HG03175 (cell line): Measurements from ENCODE around the gene POR.
"Not testable (repeated sequence)": the region's sequence is repeated elsewhere in the genome, so short reads cannot be mapped to it uniquely, and the experiment has no call there.

Experiments
- ATAC-seq: cut with Tn5 transposase; IDR thresholded peaks from one replicate; pipeline ENCODE4 v1.9.1; 2021; ENCODE audit warnings: mild to moderate bottlenecking, moderate library complexity; ENCODE audit not compliant: unreplicated experiment

Gene POR

DNA sequence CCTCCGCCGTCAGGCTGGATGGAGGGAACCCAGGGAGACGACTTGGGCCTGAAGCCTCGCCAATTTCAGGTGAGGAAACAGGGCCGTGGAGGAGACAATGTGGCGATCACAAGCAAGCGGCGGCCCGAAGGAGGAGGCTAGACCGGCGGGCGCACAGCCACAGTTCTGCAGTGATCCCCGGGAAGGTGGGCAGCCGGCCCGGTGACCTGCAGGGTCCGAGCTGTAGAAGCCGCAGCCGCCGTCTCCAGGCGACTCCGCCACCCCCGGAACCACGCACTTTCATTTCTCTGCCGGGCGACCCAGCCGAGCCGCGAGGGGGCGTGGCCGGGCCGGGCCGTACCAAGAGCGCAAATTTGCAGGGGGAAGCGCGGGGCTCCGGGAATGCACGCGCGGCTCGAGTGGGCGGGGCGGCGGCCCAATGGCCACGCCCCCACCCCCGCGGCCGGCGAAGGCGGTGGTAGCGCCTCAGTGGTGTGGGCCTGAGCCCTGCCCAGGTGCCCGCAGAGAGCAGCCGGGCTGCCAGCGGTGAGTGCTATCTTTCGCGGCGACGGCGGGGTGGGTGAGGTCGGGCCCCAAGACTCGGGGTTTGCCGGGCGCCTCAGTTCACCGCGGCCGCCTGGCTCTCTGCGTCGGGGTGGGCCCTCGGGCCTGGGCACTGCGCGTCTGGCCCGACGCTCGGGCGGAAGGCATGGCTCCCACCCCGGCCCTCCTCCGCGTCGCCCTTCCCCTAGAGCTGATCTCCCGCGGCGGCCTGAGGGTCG lies at the start of gene POR:
Gene POR, plus strand, starts transcription at position 501 of the 761 bp plus-strand sequence. CDS start 38,847 bp downstream, outside the sequence.
- ATAC-seq = peak; percentile 94

DNA sequence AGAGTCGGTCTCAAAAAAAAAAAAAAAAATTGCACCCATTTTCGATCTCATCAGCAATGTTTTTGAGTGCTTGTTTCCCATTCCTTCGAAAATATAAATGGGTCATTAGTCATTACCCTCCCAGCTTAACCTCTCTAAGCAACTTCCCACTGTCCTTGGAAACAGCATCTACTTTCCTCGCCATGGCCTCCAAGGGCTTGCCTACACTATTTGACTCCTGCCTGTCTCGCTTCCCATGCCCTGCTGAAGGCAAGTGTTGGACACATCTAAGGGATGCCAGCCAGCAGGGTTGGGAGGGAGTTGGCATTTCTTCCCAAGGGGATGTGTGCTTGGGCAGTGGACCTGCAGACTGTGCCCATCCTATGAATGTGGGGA lies 48.9 kb upstream of the POR start:
- no peak for ATAC-seq

DNA sequence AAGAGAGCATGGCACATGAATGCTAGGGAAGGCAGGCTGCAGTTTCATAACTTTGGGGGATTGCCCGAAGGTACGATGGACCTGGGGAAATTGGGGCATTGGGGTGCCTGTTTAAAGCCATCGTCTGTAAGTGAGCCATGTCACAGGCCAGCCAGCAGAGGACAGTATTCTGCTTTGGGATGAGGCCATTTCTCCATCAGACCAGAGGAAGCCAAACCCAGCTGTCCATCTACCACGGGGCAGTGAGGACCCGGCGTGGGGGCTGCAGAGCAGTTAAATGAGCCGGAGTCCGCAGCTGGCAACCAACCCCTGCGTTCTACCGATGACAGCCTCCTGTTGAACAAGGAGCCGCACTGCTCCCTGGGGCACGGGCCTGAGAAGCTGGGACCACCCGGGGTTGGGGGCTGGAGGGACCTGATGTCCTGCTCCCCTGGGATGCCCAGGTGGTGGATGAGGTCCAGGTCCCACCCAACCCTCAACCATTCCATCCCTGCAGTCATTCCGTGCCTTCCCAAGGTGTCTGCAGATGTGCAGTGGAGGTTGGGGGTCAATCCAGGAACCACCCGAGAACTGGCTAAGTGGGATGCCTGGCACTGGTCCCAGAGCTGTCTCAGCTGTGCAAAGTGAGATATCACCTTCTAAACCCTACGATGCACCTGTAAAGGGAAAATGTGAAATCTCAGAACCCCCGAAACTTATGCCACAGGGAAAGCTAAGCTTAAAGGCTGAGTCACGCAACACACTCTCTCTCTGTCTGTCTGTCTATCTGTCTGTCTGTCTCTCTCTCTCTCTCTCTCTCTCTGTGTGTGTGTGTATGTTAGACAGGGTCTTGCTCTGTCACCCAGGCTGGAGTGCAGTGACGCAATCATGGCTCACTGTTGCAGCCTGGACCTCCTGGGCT lies 48.2 kb upstream of the POR start:
- no peak for ATAC-seq

DNA sequence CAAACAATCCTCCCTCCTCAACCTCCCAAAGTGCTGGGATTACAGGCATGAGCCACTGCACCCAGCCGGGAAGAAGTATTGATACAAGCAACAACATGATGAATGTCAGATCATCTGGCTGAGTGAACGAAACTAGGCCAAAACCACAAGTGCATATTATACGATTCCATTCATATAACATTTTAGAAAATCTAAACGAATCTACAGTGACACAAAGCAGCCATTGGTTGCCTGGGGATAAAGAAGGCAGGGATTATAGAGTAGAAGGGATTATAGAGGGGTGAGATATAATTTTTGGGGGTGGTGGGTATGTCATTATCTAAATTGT lies 47.6 kb upstream of the POR start:
- no peak for ATAC-seq

DNA sequence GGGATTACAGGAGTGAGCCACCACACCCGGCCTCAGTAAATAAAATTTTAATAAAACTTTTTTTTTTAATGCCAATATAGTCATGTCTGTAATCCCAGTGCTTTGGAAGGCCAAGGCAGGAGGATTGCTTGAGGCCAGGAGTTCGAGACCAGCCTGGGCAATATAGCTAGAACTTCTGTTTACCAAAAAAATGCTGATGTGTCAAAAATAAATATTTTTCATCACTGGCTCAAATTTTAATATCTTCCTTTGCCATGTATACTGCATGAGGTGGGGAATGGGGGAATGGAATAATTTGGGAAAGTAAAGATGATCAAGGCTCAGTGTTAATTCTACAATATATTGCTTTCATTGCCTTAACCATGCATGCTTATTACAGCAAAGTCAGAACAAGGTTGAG lies 46.8 kb upstream of the POR start:
- ATAC-seq = no peak

DNA sequence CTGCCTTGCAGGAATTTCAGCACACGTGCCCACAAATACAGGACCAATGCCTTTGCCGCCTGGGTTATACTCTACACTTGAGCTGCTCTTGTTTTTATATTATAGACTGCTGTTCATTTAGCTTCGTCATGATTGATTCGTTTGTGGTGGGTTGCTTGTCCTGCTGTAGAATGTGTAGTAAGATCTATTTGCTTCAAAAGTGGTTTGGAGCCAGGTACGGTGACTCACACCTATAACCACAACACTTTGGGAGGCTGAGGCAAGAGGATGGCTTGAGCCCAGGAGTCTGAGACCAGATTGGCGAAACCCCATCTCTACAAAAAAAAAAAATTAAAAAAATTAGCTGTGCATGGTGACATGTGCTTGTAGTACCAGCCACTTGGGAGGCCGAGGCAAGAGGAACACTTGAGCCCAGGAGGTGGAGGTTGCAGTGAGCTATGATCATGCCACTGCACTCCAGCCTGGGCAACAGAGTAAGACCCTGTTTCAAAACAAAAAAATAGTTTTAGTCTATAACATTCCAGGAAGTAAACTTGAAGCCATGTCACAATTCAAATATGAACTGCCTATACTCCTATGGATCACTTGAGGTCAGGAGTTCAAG lies 45.1 kb upstream of the POR start:
- no peak for ATAC-seq

DNA sequence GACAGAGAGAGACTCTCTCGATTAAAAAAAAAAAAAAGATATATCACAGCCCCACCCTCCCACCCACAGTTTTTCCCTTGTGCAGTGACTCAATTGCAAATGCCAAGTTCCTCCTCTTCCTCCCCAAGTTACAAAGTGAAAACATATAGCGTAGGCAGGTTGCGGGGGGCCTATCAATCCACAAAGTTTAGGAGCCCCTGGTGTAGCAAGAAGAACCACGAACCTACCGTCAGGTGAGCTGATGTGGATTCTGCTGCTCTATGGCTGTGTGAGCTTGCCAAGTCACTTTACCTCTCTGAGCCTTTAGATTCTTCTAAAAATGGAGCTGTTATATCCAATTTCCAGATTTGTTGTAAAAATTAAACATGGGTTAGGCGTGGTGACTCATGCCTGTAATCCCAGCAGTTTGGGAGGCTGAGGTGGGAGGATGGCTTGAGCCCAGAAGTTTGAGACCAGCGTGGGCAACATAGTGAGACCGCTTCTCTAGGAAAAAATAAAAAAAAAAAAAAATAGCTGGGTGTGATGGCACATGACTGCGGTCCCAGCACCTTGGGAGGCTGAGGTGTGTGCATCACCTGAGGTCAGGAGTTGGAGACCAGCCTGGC lies 44.3 kb upstream of the POR start:
- no peak for ATAC-seq

DNA sequence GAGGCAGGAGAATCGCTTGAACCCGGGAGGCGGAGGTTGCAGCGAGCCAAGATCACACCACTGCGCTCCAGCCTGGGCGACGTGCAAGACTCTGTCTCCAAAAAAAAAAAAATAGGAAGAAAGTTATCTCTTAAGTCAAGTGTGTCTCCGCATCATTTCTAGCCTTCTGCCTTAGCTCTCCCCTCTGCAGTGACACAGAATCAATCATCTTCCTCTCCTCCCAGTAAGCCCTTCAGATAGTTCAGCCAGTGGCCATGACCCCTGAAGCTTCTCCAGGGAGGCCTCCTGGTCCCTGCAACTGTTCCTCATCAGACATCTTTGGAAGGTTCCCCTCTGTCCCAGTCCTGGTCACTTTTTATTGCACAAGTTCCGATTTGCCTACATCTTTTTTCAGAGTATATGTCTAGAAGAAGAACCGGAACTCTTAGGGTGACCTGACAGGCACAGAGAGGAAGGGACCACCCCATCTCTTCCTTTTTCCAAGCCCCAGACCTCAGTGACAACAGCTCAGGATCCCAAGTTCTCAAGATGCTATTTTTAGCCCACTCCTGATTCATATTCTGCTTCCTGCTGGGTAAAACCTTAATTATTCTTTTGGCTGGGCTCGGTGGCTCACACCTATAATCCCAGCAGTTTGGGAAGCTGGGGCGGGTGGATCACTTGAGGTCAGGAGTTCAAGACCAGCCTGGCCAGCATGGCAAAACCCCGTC lies 42.7 kb upstream of the POR start:
- ATAC-seq = no peak

DNA sequence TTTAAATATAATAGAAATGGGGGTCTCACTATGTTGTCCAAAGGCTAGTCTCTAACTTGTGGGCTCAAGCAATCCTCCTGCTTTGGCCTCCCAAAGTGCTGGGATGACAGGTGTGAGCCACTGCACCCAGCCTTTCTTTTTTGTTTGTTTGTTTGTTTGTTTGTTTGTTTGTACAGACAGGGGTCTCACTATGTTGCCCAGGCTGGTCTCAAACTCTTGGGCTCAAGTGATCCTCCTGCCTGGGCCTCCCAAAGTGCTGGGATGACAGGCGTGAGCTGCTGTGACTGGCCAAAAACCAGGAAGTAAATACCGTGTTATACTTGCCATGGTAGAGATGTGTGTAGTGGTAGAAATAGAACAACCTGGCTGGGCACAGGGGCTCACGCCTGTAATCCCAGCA lies 40.8 kb upstream of the POR start:
- not testable (repeated sequence) for ATAC-seq

DNA sequence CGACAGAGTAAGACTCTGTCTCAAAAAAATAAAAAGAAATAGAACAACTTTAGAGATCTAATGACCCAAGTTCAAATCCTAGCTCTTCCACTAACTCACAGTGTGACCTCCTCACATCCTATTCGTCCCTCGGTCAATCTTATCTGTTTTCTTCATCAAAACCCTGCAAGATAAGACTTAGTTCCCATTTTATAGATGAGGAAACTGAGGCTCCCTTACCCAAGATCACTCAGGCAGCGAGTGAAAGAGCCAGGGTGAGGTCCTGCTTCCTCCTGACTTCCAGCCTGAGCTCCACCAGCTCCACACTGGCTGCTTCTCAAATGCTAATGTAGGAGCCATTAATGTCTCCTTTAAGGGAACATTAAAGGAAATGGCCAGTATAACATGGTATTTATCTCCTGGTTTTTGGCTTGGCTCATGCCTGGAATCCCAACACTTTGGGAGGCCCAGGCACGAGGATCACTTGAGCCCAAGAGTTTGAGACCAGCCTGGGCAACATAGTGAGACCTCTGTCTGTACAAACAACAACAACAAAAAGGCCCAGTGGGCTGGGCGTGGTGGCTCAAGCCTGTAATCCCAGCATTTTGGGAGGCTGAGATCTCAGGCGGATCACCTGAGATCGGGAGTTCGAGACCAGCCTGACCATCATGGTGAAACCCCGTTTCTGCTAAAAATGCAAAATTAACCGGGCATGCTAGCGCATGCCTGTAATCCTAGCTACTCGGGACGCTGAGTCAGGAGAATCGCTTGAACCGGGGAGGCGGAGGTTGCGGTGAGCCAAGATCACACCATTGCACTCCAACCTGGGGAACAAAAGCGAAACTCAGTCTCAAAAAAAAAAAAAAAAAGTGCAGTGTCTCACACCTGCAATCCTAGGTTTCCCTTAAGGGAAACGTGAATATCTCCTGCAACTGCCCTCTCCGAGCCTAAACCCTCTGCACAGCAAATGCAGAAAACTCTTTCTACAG lies 39.6 kb upstream of the POR start:
- no peak for ATAC-seq

DNA sequence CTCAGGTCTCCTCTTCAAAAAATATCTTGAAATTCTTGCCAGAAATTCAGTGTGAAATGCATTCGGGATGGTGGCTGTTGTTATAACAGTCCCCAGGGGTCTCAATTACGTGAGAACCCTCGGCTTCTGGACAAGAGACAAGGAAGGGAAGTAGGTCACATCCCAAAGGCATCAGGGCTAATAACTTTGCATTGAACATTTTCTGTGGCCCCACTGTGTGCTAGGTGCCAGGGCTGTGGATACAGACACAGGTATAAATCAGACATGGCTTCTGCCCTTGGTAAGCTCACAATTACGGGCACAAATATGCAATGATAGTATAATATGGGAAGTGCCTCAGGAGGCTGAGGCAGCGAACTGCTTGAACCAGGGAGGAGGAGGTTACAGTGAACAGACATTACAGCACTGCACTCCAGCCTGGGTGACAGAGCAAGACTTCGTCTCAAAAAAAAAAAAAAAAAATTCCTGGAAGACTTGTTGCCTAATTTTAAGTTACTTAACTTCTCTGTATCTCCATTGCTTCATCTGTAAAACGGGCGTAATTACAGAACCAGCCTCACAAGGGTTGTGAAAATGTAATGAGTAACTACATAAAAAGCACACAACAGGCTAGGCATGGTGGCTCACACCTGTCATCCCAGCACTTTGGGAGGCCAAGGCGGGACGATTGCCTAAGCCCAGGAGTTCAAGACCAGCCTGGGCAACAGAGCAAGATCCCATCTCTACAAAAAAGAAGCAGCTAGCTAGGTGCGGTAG lies 38.7 kb upstream of the POR start:
- ATAC-seq = no peak

DNA sequence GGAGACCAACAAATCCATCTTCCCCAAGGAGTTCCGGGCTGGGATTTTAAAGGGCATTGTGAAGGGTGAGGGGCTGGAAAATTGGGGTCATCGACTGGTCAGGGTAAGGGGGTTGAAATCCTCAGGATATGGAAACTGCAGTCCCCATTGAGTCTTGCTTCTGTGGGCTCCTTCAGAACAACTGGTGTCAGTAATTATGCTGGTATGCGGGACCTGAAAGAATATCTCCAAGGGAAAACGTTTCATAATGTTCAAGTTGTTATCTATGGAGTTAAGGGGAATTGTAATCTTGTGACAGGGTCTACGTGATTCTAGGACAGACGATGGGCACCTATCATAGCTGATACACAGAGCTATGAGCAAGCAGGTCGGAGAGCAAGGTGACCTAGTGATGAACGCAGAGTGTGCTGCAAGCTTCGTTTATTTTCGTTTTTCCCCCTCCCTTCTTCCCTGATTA lies 36.6 kb upstream of the POR start:
- ATAC-seq = peak; percentile 32

DNA sequence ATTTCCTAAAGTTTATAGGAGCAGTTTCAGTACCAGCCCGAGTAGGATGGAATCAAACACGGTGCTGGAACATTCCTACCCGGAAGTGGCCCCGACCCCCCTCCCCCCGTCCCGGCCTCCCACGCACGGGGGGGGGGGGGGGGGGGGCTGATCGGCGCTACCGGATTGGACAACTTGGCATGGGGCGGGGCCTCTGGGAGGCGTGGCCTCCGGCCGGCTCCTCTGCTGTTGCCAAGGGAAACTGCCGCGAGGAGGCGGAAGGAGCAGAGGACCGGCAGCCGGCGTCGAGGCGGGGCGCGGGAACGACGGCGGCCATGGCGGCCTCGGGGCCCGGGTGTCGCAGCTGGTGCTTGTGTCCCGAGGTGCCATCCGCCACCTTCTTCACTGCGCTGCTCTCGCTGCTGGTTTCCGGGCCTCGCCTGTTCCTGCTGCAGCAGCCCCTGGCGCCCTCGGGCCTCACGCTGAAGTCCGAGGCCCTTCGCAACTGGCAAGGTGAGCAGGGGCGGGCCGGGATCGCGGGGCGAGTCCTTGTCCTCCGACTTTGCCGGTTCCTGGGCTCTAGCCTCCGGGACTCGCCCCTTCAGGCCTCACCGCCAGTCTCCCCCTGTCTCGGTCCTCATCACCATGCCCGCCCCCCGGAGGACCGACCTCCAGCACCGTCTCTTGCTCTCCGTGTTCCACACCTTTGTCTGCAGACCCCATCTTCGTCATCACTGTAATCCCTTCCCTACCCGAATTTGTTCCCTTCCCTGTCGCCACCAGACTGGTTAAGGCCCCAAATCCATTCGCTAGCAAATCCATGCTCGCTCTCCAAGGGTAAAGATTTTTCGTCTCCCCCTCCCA lies 36.0 kb upstream of the POR start, which contains the start of gene RHBDD2:
Gene RHBDD2, plus strand, starts transcription at position 266 of the 843 bp plus-strand sequence. Its CDS starts 49 bp downstream, at position 315.
- ATAC-seq = peak; percentile 96

DNA sequence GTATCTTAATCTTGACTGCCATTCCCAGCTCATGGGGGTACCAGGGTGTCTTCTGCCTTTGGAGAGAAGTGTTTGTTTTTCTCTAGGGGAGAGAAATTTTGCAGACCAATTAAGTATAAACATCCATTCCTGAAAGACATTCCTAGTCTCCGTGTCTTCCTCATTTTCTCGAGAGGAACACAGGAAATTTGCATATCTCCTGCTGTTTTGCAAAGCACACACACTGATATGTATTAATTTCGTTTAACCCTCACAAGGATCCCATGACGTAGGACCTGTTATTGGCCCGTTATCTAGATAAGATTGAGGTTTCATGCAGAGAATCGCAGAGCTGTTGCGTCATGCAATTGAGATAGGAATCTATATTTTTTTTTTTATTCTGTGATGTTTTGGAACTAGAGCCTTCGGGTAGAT lies 35.2 kb upstream of the POR start:
- ATAC-seq = no peak

DNA sequence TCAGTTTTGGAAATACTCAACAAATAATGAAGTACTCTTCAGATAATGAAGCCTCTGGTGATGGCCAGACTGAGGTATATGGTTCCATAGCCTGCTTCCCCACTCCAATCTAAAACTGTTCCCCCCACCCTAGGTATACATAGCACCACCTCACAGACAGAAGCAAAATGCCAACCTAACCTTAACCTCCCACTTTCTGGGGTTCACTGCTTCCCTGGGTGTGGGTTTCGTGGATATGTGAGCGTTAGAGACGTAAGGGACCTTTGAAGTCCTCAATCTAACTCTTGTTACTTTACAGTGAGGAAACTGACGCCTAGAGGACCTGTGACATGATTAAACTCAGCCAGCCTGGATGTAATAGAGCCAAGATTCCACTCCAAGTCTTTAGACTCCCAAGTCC lies 34.7 kb upstream of the POR start:
- no peak for ATAC-seq

DNA sequence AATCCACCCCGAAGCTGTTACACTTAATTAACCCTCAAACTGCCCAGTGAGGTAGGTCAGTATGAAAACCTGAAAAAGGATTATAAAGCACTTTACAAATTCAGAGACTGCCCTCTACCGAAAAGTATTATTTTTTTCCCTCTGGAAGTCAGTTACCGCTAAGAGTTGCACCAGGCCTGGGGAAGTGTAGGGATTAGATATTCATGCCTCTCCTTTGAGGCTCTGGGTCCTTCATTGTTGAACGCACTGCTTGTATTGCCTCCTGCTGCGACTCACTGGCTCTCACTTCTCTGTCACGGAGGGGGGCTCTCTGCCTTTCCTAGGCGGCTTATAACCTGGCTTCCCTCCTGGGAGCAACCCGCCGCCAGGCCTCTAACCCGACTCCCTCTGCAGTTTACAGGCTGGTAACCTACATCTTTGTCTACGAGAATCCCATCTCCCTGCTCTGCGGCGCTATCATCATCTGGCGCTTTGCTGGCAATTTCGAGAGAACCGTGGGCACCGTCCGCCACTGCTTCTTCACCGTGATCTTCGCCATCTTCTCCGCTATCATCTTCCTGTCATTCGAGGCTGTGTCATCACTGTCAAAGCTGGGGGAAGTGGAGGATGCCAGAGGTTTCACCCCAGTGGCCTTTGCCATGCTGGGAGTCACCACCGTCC lies 33.4 kb upstream of the POR start:
- ATAC-seq = no peak

DNA sequence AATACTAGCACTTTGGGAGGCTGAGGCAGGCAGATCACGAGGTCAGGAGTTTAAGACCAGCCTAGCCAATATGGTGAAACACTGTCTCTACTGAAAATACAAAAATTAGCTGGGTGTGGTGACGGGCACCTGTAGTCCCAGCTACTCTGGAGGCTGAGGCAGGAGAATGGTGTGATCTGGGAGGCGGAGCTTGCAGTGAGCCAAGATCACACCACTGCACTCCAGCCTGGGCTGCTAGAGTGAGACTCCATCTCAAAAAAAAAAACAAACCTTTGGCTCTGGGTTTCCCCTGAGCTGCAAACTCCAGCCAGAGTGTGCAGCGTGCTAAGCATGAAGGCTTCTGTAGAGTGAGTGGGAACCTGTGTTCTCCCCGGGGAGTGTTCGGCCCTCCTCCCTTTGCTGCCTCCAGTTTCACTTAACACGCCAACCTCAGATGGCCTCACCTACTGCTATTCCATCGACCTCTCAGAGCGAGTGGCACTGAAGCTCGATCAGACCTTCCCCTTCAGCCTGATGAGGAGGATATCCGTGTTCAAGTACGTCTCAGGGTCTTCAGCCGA lies 31.6 kb upstream of the POR start:
- not testable (repeated sequence) for ATAC-seq
